Panc1 (cell line): ENCODE data around the gene GM2A.

Source experiments
- CTCF ChIP-seq: fragments of 450-650 bp; IDR thresholded peaks from 2 replicates; pipeline ENCODE4 v1.5.1; 2017; ENCODE audit warnings: mild to moderate bottlenecking
- POLR2AphosphoS5 ChIP-seq: IDR thresholded peaks from 2 replicates; pipeline ENCODE4 v1.6.1; 2012; ENCODE audit warnings: mild to moderate bottlenecking, low read depth, low read length, moderate library complexity
- TCF7L2 ChIP-seq: IDR thresholded peaks from 2 replicates; pipeline ENCODE4 v1.6.1; 2011; ENCODE audit warnings: mild to moderate bottlenecking, low read depth, low read length, inconsistent platforms

GRCh38 chr5:151285683-151286082, 32.7 kb downstream of the GM2A start:
- no peak for TF ChIP-seq CTCF
- TF ChIP-seq POLR2AphosphoS5, result no peak
- no peak for TF ChIP-seq TCF7L2
